GM19035 (cell line): ENCODE data around the gene APOB.
A peak's percentile ranks its signal among the peaks of the same experiment; 100 is the strongest.

Experiments used
- ATAC-seq: cut with Tn5 transposase; IDR thresholded peaks from one replicate; pipeline ENCODE4 v1.9.1; 2021; ENCODE audit not compliant: unreplicated experiment

APOB gene

GRCh38 chr2:21043744-21044532, at the start of gene APOB:
Gene APOB (minus strand): TSS chr2:21044073. CDS start chr2:21043945, 128 bp downstream.
- peak; percentile 23 for ATAC-seq

DNA sequence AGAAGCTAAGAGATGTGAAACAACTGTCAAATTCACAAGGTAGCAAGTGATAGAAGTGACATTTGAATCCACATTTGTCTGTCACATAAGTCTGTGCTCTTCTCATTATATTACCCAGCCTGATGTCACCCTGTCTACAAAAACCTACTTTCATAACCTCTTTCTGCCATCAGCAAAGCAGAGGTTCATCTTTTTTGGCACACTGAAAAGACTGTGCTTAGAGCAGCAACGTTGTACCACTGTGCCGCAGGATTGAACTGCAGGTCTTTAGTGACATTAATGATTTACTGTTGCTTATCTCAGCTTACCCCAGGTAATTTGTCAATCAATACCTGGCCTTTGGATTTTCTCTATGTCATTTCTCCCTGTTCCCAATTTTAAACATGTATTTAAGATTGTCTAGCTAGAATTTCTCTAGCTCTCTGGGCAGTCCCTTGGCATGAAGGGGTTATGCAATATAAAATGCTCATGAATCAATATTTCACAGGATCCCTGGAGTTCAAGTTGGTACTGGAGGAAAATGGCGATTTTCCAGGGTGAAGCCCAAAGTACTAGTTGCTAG, 48.5 kb upstream of the APOB start:
- no peak for ATAC-seq

- no peak for ATAC-seq
Observed at GRCh38 chr2:21084401-21084800, 40.5 kb upstream of the APOB start.

- ATAC-seq = no peak
Observed at GRCh38 chr2:21083482-21083881, 39.6 kb upstream of the APOB start.

- no peak for ATAC-seq
Observed at GRCh38 chr2:21078296-21078695, 34.4 kb upstream of the APOB start.

GRCh38 chr2:21072477-21073242, 28.8 kb upstream of the APOB start:
- no peak for ATAC-seq

- no peak for ATAC-seq
Observed at GRCh38 chr2:21070341-21071257, 26.7 kb upstream of the APOB start.

- ATAC-seq = no peak
Observed at GRCh38 chr2:21069746-21070340, 26.0 kb upstream of the APOB start.

DNA sequence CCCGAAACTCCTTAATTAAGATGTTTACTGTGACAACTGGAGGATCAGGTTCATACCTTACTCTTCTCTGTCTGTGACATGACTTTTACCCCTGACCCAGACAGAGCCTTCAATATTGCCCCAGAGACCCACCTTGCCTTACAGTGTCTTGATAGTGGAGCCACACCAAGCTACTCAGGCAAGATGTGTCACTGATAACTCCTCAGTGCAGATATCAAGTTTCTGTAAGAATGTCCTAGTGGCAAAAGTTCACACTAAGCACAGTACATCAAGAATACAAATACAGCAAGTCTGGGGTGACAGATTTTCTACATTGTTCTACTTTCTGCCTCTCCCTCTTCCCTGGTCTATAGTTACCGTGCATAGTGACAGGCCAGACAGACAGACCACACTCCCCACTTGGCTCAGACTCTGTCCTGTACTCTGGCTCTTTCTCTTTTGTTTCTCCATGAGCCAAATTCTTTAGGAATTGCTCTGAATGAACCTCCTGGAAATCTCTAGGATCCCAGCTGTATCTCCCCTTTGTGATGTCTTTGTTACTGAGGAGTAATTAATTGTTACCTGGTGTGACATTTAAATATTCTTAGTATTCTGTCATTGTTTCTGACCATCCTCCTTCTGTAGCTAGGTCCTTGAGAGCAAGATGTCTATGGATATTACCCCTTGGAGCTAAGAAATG, 24.1 kb upstream of the APOB start:
- no peak for ATAC-seq

- no peak for ATAC-seq
Observed at GRCh38 chr2:21067125-21067524, 23.3 kb upstream of the APOB start.

GRCh38 chr2:21059885-21060610, 16.2 kb upstream of the APOB start:
- ATAC-seq = no peak

GRCh38 chr2:21057097-21057496, 13.2 kb upstream of the APOB start:
- ATAC-seq = no peak

- ATAC-seq = no peak
Observed at GRCh38 chr2:21055879-21056790, 12.3 kb upstream of the APOB start.

- ATAC-seq = no peak
Observed at GRCh38 chr2:21055451-21055850, 11.6 kb upstream of the APOB start.

DNA sequence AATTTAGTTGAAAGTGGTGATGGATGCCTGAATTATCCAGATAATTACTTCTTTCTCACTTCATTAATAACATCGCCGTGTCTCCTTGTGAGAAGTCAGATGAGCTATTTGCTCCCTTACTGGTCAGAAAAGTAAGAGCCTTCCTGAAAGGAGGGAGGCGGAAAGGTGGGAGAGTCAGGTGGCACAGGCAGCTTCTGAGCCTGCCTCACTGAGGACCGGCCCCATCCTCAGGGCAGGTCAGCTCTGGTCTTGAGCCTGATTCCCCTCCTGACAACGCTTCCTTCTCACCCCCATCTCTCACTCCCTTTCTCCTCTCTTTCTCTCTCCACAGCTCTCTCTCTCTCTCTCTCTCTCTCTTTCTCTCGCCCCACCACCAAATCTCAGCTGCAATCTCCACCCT, 10.1 kb upstream of the APOB start:
- ATAC-seq = no peak

- ATAC-seq = no peak
Observed at GRCh38 chr2:21052044-21052443, 8.2 kb upstream of the APOB start.

DNA sequence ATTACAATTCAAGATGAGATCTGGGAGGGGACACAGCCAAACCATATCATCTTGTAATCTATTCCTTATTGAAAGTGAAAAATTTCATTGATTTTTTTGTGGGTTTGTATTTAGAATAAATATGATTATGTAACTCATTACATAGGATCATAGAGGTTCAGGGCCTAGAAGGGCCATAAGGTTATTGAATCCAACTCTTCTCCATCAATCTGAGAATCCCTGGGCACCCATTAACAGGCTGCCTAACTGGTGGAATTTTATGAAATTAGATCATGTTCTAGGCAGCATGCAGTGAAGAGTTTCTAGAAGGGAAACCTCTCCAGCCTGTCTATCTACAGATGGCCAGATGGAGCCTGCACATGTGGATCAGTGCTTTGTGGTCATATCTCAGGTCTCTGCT, 6.3 kb upstream of the APOB start:
- no peak for ATAC-seq
